Measurements from ENCODE around the gene TRIM58. TPM values are rescaled to one million over a fixed set of nuclear protein-coding genes. Genes with fewer than 3 reads are reported as not detected.

The TRIM58 gene
- total and polyA plus RNA-seq, 9 of the 15 experiments (the other 6 are each of a cell fraction or from before 2014, with no cell fraction given) = 3.8 to 19.1 (median 7.2) TPM

GRCh38 chr1:247857069-247857984 lies at the start of gene TRIM58 (continued):
- peak; percentile 83; the same call in 1 of the 2 replicates for TF ChIP-seq RERE (CRISPR knock-in tag; IDR thresholded peaks at IDR 0.05; ENCODE audit: borderline replicate concordance)
- TF ChIP-seq ARID3B (CRISPR knock-in tag; IDR thresholded peaks at IDR 0.05; ENCODE audit: borderline replicate concordance) = no peak
- peak; percentile 100 for TF ChIP-seq CTCFL (IDR thresholded peaks at IDR 0.05; ENCODE audit: borderline replicate concordance, insufficient read depth, low read depth, low read length, poor library complexity, severe bottlenecking)
- peak; percentile 73 for TF ChIP-seq ZBTB33 (CRISPR knock-in tag; IDR thresholded peaks at IDR 0.05)
- peak; percentile 57 for TF ChIP-seq MEIS2 (IDR thresholded peaks at IDR 0.05; ENCODE audit: partially characterized antibody)
- no peak for TF ChIP-seq DIDO1 (tag; IDR thresholded peaks at IDR 0.05; ENCODE audit: low read depth)
- peak; percentile 89 to 90 for TF ChIP-seq NRF1 (conservative IDR thresholded peaks at IDR 0.05 in 1 of 2, IDR thresholded peaks at IDR 0.05 in 1 of 2)
- peak; percentile 21 to 69; a peak in 1 of 4 replicates for TF ChIP-seq TBL1XR1 (IDR thresholded peaks at IDR 0.05; ENCODE audit: low read length in 2 of 2)
- peak; percentile 89; the same call in 1 of the 2 replicates for TF ChIP-seq MTA3 (IDR thresholded peaks at IDR 0.05; ENCODE audit: borderline replicate concordance)
- TF ChIP-seq TAF1 (IDR thresholded peaks at IDR 0.05; ENCODE audit: control insufficient read depth, extremely low read depth, insufficient read depth, low read length, severe bottlenecking) = peak; percentile 74
- peak; percentile 68 for TF ChIP-seq POLR2AphosphoS5 (IDR thresholded peaks at IDR 0.05; ENCODE audit: control insufficient read depth, insufficient read depth, low read depth, low read length)
- no peak for TF ChIP-seq ZNF324 (CRISPR knock-in tag; IDR thresholded peaks at IDR 0.05)
- no peak for TF ChIP-seq PHB (CRISPR knock-in tag; IDR thresholded peaks at IDR 0.05)
- TF ChIP-seq PML (IDR thresholded peaks at IDR 0.05; ENCODE audit: low read length) = peak; percentile 46; the same call in 1 of the 2 replicates
